ENCODE measurements around the gene CLEC4M.

DNA sequence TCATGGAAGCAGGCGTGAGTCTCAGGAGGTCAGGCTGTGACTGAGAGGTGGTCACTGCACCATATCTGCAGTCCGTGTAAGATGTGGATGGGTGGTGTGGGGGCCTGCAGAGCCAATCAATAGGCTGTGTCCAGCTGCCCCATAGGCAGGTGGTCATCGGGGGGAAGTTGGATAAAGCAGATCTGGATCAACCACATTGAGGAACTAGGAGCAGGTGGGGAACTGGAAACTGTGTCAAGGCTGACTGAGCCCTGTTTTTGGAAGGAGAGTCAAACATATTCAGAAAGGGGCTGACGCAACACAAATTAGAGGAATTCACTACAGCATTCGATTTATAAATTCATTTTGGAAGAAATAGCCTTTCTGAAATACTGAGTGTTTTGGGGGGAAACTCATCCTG lies 15.0 kb downstream of the CLEC4M start:
- TF ChIP-seq, protein P1, sequence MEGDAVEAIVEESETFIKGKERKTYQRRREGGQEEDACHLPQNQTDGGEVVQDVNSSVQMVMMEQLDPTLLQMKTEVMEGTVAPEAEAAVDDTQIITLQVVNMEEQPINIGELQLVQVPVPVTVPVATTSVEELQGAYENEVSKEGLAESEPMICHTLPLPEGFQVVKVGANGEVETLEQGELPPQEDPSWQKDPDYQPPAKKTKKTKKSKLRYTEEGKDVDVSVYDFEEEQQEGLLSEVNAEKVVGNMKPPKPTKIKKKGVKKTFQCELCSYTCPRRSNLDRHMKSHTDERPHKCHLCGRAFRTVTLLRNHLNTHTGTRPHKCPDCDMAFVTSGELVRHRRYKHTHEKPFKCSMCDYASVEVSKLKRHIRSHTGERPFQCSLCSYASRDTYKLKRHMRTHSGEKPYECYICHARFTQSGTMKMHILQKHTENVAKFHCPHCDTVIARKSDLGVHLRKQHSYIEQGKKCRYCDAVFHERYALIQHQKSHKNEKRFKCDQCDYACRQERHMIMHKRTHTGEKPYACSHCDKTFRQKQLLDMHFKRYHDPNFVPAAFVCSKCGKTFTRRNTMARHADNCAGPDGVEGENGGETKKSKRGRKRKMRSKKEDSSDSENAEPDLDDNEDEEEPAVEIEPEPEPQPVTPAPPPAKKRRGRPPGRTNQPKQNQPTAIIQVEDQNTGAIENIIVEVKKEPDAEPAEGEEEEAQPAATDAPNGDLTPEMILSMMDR (IDR thresholded peaks at IDR 0.05) = no peak
- TF ChIP-seq EP300 (IDR thresholded peaks at IDR 0.05) = no peak
